HUES6 (cell line): ENCODE results near the gene IKBKE.

Source experiments
- H3K27ac ChIP-seq: 2 replicates; pipeline ENCODE4 v1.7.0; 2013; ENCODE audit warnings: low read depth, mild to moderate bottlenecking, low read length, inconsistent platforms
- H3K27me3 ChIP-seq: 2 replicates; pipeline ENCODE4 v1.6.1; 2013; ENCODE audit warnings: low read length; ENCODE audit not compliant: control insufficient read depth, insufficient read depth
- H3K36me3 ChIP-seq: 2 replicates; pipeline ENCODE4 v1.6.1; 2013; ENCODE audit warnings: low read length; ENCODE audit not compliant: control insufficient read depth, insufficient read depth
- H3K4me1 ChIP-seq: 2 replicates; pipeline ENCODE4 v1.6.1; 2013; ENCODE audit warnings: low read length; ENCODE audit not compliant: control insufficient read depth, insufficient read depth
- H3K4me3 ChIP-seq: 2 replicates; pipeline ENCODE4 v1.5.1; 2013; ENCODE audit warnings: low read depth, low read length
- H3K9ac ChIP-seq: one replicate; pipeline ENCODE4 v1.6.1; 2013; ENCODE audit warnings: mild to moderate bottlenecking, low read length
- H3K9me3 ChIP-seq: 2 replicates; pipeline ENCODE4 v1.6.1; 2013; ENCODE audit warnings: low read depth, low read length; ENCODE audit not compliant: control insufficient read depth, insufficient read depth

Gene IKBKE

DNA sequence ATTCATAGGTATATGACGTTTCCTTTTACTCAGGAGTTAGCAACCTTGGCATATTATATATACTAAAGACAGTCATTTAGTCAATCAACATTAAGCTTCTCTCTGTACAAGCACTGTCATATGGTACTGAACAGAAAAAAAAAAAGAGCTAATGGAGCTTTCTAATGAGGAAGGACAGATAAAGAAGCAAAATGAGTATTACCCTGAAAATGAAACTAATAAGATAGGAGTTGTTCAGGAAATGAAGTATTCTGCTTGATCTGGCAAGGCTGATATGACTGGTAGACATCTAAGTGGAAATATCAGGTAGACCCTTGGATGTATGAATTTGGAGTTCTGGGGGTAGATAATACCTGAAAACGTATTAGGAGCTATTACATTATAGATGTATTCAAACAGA is 4.3 kb upstream of the IKBKE start:
- Histone ChIP-seq H3K36me3 (peaks cover 14% of the 10 kb centered on the region), H3K27me3 (0 out of 2 replicates have a peak, but pooled peaks cover 6% of the 10 kb centered on the region), H3K9ac (no peak overlapping the region), H3K27ac (no peak overlapping the region), H3K9me3 (no peaks in the 10 kb centered on the region), H3K4me3 (no peak overlapping the region), H3K4me1 (peaks cover 23% of the 10 kb centered on the region)

DNA sequence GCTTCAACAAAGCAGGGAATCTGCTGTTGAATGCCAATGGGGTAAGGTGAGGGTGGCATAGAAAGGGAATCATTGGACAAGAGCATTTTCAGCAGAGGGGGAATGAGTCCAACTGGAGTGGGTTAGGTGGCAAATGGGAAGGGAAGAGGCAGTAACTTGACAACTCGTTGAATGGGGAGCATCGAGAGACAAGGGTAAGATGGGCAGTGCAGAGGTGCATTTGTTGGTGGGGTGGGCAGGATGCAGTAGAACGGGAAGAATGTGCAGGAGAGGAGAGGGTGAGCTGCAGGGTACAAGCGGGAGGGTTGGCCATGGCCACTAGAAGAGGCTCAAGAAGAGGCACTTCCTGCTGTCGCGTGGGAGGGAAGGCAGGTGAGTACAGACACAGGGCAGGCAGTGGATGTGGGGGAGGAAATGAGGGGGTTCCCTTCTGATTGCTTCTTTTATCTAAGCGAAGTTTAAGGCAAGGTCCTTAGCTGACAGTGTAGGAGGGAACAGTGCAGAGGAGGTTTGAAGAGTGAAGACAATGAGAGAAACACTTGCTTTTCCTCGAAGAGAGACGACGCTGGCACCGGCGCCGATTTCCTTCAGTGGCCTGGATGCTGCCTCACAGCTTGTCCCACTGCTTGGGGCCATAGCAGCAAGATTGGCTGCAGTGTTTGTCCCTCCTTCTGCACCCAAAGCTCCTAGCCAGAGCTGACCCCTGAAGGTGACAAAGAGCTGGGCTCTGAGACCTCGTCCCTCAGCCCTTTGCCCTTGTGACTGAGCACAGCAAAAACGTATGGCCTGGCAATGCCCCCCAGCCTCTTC is 3.2 kb upstream of the IKBKE start:
- Histone ChIP-seq H3K36me3 (peaks cover 6% of the 10 kb centered on the region; the same call in 1 of the 2 replicates), H3K27ac (no peak overlapping the region), H3K9ac (no peak overlapping the region), H3K27me3 (0 out of 2 replicates have a peak, but pooled peaks cover 6% of the 10 kb centered on the region), H3K9me3 (no peaks in the 10 kb centered on the region), H3K4me3 (no peak overlapping the region), H3K4me1 (peaks cover 34% of the 10 kb centered on the region)

DNA sequence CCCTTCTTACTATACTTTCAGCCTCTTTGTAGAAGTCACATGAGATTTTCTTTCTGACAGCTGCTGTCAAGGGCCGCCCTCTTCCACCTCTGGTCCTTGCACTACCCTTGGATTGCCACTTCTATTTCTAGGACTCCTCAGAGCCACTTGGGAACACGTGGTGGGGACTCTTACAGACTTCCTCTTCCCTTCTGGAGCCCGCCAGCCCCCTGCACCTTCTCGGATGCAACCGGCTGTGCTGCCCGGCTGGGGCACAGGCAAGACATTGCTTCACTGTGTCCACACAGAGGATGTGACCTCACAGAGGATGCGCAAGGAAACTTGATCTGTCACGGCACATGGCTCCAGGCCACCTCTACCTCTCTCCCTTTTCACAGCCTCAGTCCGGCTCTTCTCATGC is 2.4 kb upstream of the IKBKE start:
- H3K27me3 ChIP-seq, result 0 out of 2 replicates have a peak, but pooled peaks cover 6% of the 10 kb centered on the region
- H3K9me3 ChIP-seq, result no peaks in the 10 kb centered on the region
- no peak overlapping the region for H3K4me3 ChIP-seq
- H3K9ac ChIP-seq, result no peak overlapping the region
- peaks cover 43% of the 10 kb centered on the region for H3K4me1 ChIP-seq
- no peak overlapping the region for H3K27ac ChIP-seq
- peaks cover 6% of the 10 kb centered on the region; the same call in 1 of the 2 replicates for H3K36me3 ChIP-seq

DNA sequence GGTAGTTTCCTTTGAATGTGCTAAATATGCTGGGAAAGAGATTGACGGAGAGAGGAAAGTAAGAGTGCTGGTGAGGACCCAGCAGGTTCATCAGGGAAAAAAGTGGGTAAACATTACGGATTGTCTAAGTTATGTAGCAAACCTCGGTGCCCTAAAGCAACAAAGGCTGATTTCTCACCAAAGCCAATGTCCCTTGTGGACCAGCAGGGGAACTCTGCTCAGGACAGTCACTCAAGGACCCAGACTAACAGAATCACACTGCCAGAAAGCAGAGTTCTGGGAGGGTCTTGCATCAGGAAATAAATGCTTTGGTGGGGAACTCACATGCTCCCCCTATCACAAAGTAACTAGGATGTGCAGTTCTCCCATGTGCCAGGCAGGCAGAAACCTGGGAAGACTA is 1.7 kb upstream of the IKBKE start:
- H3K9me3 ChIP-seq, result no peaks in the 10 kb centered on the region
- peaks cover 44% of the 10 kb centered on the region for H3K4me1 ChIP-seq
- H3K27me3 ChIP-seq, result 0 out of 2 replicates have a peak, but pooled peaks cover 6% of the 10 kb centered on the region
- no peak overlapping the region for H3K9ac ChIP-seq
- H3K36me3 ChIP-seq, result peaks cover 1% of the 10 kb centered on the region; the same call in 1 of the 2 replicates
- H3K4me3 ChIP-seq, result no peak overlapping the region
- H3K27ac ChIP-seq, result no peak overlapping the region

DNA sequence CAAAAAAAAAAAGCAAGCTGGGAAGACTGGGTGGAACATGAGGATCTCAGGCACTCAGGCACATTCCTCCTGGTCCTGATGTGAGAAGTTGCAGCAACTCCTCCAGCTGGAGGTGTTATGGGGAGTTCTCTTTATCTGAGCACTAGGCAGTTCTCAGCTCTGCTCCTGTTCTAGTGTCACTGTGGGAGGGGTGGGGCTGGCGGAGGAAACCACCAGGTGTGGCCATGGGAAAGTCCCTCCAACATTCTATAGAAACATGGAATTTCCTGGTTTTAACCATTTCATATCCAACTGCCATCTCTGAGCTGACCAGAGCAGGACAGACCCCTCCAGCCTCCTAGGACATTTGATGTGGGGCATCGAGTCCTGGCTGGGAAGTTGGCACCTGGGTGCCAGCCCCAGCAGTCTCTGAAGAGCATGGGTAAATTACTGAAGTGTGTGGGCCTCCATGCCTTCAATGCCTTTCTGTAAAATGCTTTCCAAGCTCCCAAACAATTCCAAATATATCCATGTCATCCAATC is 804 bp upstream of the IKBKE start:
- Histone ChIP-seq H3K4me1 (peaks cover 44% of the 10 kb centered on the region), H3K27me3 (0 out of 2 replicates have a peak, but pooled peaks cover 6% of the 10 kb centered on the region), H3K36me3 (no peaks in the 10 kb centered on the region), H3K9ac (no peak overlapping the region), H3K4me3 (peak overlapping the region; percentile 62; the same call in 1 of the 2 replicates), H3K9me3 (no peaks in the 10 kb centered on the region), H3K27ac (no peak overlapping the region)

DNA sequence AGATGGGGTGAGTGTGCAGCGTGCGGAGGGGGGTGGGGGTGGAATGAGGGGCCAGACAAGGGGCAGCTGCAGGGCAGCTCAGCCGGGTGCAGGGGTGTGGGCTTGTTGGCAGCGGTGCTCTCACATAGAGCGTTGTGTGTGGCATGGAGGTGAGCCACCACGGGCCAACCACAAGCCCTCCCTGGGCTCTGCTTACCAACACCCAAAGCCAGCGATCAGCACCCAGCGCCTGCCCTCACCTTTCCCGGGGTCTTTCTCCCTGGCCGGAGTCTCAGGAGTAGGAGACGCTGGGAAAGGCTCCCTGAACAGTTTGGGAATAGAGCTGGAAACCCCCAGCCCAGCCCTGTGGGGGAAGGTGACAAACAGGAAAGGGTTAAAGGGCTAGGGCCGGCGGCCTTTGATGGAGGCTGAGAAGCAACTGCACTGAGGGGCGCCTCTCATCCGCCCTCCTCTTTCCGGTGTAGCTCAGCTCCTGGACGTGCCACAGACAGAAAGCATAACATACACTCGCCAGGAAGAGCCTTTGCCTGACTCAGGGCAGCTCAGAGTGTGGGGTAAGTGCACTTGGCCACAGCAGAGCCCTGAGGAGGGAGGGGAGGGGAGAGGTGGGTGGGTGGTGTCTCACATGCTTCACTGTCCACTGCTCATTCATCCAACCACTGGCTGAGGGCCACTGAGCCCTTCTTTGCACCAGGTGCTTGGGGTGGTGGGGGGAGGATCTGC is 577 bp downstream of the IKBKE start:
- Histone ChIP-seq H3K9ac (peak overlapping the region; percentile 59), H3K4me1 (peaks cover 44% of the 10 kb centered on the region), H3K27me3 (0 out of 2 replicates have a peak, but pooled peaks cover 6% of the 10 kb centered on the region), H3K9me3 (no peaks in the 10 kb centered on the region), H3K27ac (no peak overlapping the region), H3K36me3 (no peaks in the 10 kb centered on the region), H3K4me3 (peak overlapping the region; percentile 62)

DNA sequence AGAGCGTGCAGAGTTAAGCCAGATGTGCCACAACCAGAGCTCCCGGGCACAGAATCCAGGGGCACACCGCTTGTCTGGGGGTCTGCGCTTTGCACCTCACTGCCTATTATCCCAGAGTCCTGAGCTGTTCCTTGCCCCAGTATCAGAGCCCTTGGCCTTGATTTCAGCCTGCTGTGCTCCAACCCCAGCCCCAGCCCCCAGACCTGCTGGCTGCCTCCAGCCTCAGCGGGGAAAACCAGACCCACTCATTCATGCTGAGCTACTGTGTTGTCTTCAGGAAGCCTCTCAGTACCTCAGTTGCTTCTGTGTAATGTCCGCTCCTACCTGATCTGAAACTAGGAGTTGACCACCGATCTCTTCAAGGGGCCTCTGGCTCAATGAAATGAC is 1.1 kb downstream of the IKBKE start:
- peak overlapping the region; percentile 62 for H3K4me3 ChIP-seq
- H3K27ac ChIP-seq, result no peak overlapping the region
- H3K27me3 ChIP-seq, result 0 out of 2 replicates have a peak, but pooled peaks cover 6% of the 10 kb centered on the region
- peak overlapping the region; percentile 59 for H3K9ac ChIP-seq
- peaks cover 44% of the 10 kb centered on the region for H3K4me1 ChIP-seq
- H3K9me3 ChIP-seq, result no peaks in the 10 kb centered on the region
- H3K36me3 ChIP-seq, result peaks cover 3% of the 10 kb centered on the region; the same call in 1 of the 2 replicates

DNA sequence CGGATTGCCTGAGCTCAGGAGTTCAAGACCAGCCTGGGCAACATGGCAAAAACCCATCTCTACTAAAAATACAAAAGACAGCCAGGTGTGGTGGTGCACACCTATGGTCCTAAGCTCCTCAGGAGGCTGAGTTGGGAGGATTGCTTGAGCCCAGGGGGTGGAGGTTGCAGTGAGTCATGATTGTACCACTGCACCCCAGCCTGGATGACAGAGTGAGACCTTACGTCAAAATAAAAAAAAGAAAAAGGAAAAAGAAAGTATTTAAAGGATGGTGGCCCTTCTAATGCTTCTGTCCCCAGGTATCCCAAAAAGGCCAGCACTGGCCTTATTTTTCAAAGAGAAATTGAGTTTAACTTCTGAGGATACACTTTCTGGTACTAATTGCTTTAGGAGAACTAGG is 1.7 kb downstream of the IKBKE start:
- Histone ChIP-seq H3K36me3 (peaks cover 8% of the 10 kb centered on the region; the same call in 1 of the 2 replicates), H3K9ac (no peak overlapping the region), H3K27me3 (0 out of 2 replicates have a peak, but pooled peaks cover 4% of the 10 kb centered on the region), H3K9me3 (no peaks in the 10 kb centered on the region), H3K4me3 (no peak overlapping the region), H3K27ac (no peak overlapping the region), H3K4me1 (peaks cover 44% of the 10 kb centered on the region)

DNA sequence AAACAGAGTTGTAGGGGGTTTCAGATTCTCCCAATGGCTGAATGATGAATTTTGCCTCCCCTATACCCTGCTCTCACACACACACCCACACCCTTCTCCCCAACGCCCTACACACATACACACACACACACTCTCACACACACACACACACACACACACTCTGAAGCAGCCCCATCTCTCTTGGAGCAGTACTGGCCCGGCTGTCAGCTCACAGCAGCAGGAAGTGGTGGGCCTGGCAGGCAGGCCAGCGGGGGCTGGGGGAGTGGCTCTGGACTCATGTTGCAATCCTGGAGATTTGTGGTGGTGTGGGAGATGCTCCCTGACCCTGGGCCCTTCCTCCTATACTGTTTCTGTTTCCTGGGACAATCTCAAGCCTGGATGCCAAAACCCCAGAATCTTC is 2.2 kb downstream of the IKBKE start:
- Histone ChIP-seq H3K4me1 (peaks cover 42% of the 10 kb centered on the region), H3K27me3 (0 out of 2 replicates have a peak, but pooled peaks cover 3% of the 10 kb centered on the region), H3K27ac (no peak overlapping the region), H3K9ac (no peak overlapping the region), H3K9me3 (no peaks in the 10 kb centered on the region), H3K4me3 (no peak overlapping the region), H3K36me3 (peaks cover 8% of the 10 kb centered on the region; the same call in 1 of the 2 replicates)

DNA sequence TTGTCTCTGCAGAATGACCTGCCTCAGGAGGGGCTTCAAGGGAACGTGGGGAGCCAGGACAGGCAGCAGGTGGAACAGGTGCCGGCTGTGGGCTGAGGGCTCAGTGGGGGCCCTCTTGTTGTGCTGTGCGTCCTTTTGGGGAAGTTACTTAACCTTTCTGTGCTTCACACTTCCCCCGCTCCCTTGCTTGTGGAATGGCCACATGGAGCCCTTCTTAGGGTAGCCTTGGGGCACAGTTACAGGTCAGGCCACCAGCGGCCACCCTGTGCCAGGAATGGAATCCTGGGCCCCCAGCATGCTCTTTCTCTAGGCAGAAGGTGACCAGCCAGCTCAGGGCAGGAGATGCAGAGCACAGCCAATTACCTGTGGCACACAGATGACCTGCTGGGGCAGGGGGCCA is 2.6 kb downstream of the IKBKE start:
- H3K4me1 ChIP-seq, result peaks cover 41% of the 10 kb centered on the region

More for the DNA sequence above, 2.6 kb downstream of the IKBKE start:
- Histone ChIP-seq H3K9ac (no peak overlapping the region), H3K27ac (no peak overlapping the region), H3K36me3 (peaks cover 8% of the 10 kb centered on the region; the same call in 1 of the 2 replicates), H3K4me3 (no peak overlapping the region), H3K9me3 (no peaks in the 10 kb centered on the region), H3K27me3 (0 out of 2 replicates have a peak, but pooled peaks cover 3% of the 10 kb centered on the region)
